Epithelial cell of esophagus (primary cell): ENCODE results near the gene C1QTNF6.

Experiments used
- DNase-seq: peaks from one replicate; pipeline ENCODE4 v3.0.0; 2010; ENCODE audit warnings: low read depth
- H3K4me3 ChIP-seq: 2 replicates; pipeline ENCODE4 v1.5.1; 2011; ENCODE audit warnings: mild to moderate bottlenecking, low read length, control low read depth
- CTCF ChIP-seq: IDR thresholded peaks from 2 replicates; pipeline ENCODE4 v1.5.1; 2011; ENCODE audit warnings: low read depth, mild to moderate bottlenecking, low read length, control low read depth, inconsistent platforms; ENCODE audit not compliant: insufficient read depth; ENCODE audit errors: missing control alignments

Gene C1QTNF6

GRCh38 chr22:37198258-37199102 is 10.4 kb upstream of the C1QTNF6 start:
- TF ChIP-seq CTCF = peak; percentile 66
- peak; percentile 84 for DNase-seq
- H3K4me3 ChIP-seq = peak overlapping the region; percentile 84

GRCh38 chr22:37197451-37198257 is 9.6 kb upstream of the C1QTNF6 start:
- no peak overlapping the region for H3K4me3 ChIP-seq
- TF ChIP-seq CTCF = no peak
- peak; percentile 94 for DNase-seq

GRCh38 chr22:37196539-37197450 is 8.7 kb upstream of the C1QTNF6 start:
- DNase-seq = peak; percentile 76
- TF ChIP-seq CTCF = no peak
- H3K4me3 ChIP-seq = no peak overlapping the region

- peak; percentile 88 for DNase-seq
- H3K4me3 ChIP-seq = no peak overlapping the region
- no peak for TF ChIP-seq CTCF
Measured at GRCh38 chr22:37195921-37196320, 7.9 kb upstream of the C1QTNF6 start.

GRCh38 chr22:37194750-37195149 is 6.7 kb upstream of the C1QTNF6 start:
- no peak for DNase-seq
- H3K4me3 ChIP-seq = no peak overlapping the region
- TF ChIP-seq CTCF = no peak

- no peak for DNase-seq
- H3K4me3 ChIP-seq = no peak overlapping the region
- TF ChIP-seq CTCF = no peak
Measured at GRCh38 chr22:37193629-37194191, 5.7 kb upstream of the C1QTNF6 start.
